Right lobe of liver (tissue), 6 donors: Measurements from ENCODE around the gene CLEC18C. TPM values are rescaled to one million over a fixed set of nuclear protein-coding genes. Genes with fewer than 3 reads are reported as not detected.
A peak's percentile ranks its signal among the peaks of the same experiment; 100 is the strongest.
"Not testable (repeated sequence)": the region's sequence is repeated elsewhere in the genome, so short reads cannot be mapped to it uniquely, and the experiment has no call there.

Experiments used
- ATAC-seq, 4 donors: fragments of 200-7000 bp; cut with Tn5 transposase; one replicate each; pipeline ENCODE4 v1.9.1; 2020; ENCODE audit warnings: mild to moderate bottlenecking in 4 of 4, moderate library complexity in 4 of 4
- DNase-seq, 3 donors: peaks; one replicate each; pipeline ENCODE4 v3.0.0-alpha.2; 2020
- H3K27ac ChIP-seq, 3 donors: fragments of 200-600 bp; one replicate each; pipeline ENCODE4 v1.8.0; 2022
- H3K27me3 ChIP-seq, 2 donors: fragments of 200-600 bp; one replicate each; pipeline ENCODE4 v1.8.0; 2022
- H3K36me3 ChIP-seq, 4 donors: fragments of 200-600 bp; sonication (generic) in 1 of 4; one replicate each; pipeline versions ENCODE4 v1.5.1 to v1.8.0; 2017 to 2022; ENCODE audit warnings: control low read depth in 1 of 4
- H3K4me1 ChIP-seq, 4 donors: fragments of 200-600 bp; sonication (generic) in 1 of 4; one replicate each; pipeline versions ENCODE4 v1.5.1 to v1.8.0; 2017 to 2022; ENCODE audit warnings: control low read depth in 1 of 4
- H3K4me3 ChIP-seq, 3 donors: fragments of 200-600 bp; one replicate each; pipeline ENCODE4 v1.8.0; 2022
- H3K9me3 ChIP-seq, 4 donors: fragments of 200-600 bp; sonication (generic) in 1 of 4; one replicate each; pipeline versions ENCODE4 v1.5.1 to v1.8.0; 2017 to 2022; ENCODE audit warnings: control low read depth in 1 of 4
- CTCF ChIP-seq, 4 donors: fragments of 200-600 bp in 3 of 4; fragments of 450-650 bp in 1 of 4; IDR thresholded peaks; one replicate each; pipeline versions ENCODE4 v1.5.1 to v1.8.0; 2016 to 2022; ENCODE audit warnings: antibody characterized with exemption in 4 of 4, mild to moderate bottlenecking in 2 of 4
- POLR2A ChIP-seq: fragments of 450-650 bp; IDR thresholded peaks from one replicate; pipeline ENCODE4 v1.6.1; 2017; ENCODE audit warnings: antibody characterized with exemption, mild to moderate bottlenecking
- WGBS: methylation state at CpG from one replicate; pipeline ENCODE4 v1.1.6; 2018; ENCODE audit warnings: low coverage, low lambda C conversion rate; ENCODE audit not compliant: insufficient coverage; ENCODE audit errors: missing lambda C conversion rate; 5-methylcytosine and 5-hydroxymethylcytosine counted together
- intact Hi-C, 2 donors: fragments of 100-400 bp; cut with DNase I; formaldehyde crosslinking; loops; one replicate each; pipeline versions ENCODE4 v1.11.2 to v1.14.1; 2022
- total RNA-seq, 6 experiments: library from RNA; depleted of rRNA in 2 of 6; stranded (reverse); fragments of >200 nt in 2 of 6; fragmentation: NEBNext Ultra II Directional in 3 of 6; extraction: Animal tissue kit (Norgen Biotek cat#: 25700) in 3 of 6; gene quantifications; one replicate each; pipeline versions ENCODE4 v1.1.0 to v1.2.4, GENCODE V29; 2016 to 2023
- donor health status: DM: no; HTN: yes; CAD: no.
- donor health status: DM: no; HTN: no; CAD: no.
- donor health status: DM: no; HTN: no; CAD: no.
- donor health status: DM: no; HTN: yes; CAD: no.
- donor health status: DM: no; HTN: yes; CAD: no.

Gene CLEC18C
- total RNA-seq, 6 experiments from 2014 or later = 0.10 to 0.56 (median 0.47) TPM; not detected in 2

- H3K27me3 ChIP-seq, intact Hi-C loops, H3K4me3 ChIP-seq, H3K9me3 ChIP-seq, ATAC-seq, DNase-seq, H3K27ac ChIP-seq: not testable (repeated sequence)
- Histone ChIP-seq H3K4me1 (peaks cover 0 to 16% (median 7%) of the 10 kb centered on the region in 4 donors), H3K36me3 (peaks cover 0 to 61% (median 19%) of the 10 kb centered on the region in 4 donors)
- WGBS = 95% methylated on average over 6 of the region's 8 CpGs
Measured at GRCh38 chr16:70149296-70149695, 24.3 kb upstream of the CLEC18C start.

- intact Hi-C loops = loop anchor here in 1 of 2 donors (10.0 kb wide), 1 partner anchor 113 kb away; no protein-coding TSS in a partner anchor
- peaks cover 0 to 69% (median 20%) of the 10 kb centered on the region in 4 donors for H3K36me3 ChIP-seq
- no peak for DNase-seq
- TF ChIP-seq CTCF (IDR thresholded peaks at IDR 0.05) = no peak
- TF ChIP-seq POLR2A = no peak
- no peaks in the 10 kb centered on the region for H3K27me3 ChIP-seq
- peaks cover 0 to 16% (median 7%) of the 10 kb centered on the region in 4 donors for H3K4me1 ChIP-seq
- H3K4me3 ChIP-seq = no peak overlapping the region
- no peaks in the 10 kb centered on the region for H3K9me3 ChIP-seq
- no peak overlapping the region for H3K27ac ChIP-seq
- 85% methylated on average over 2 of the region's 2 CpGs for WGBS
- no peak for ATAC-seq
Measured at GRCh38 chr16:70151391-70151790, 22.2 kb upstream of the CLEC18C start.

GRCh38 chr16:70151941-70152509 lies 21.6 kb upstream of the CLEC18C start:
- Histone ChIP-seq H3K27ac (peak overlapping the region; percentile 53 to 71 (median 68)), H3K36me3 (peaks cover 1 to 76% (median 26%) of the 10 kb centered on the region in 4 donors), H3K4me1 (peaks cover 0 to 16% (median 7%) of the 10 kb centered on the region in 4 donors), H3K4me3 (peak overlapping the region in 2 of 3 donors; percentile 0 to 23), H3K27me3 (no peaks in the 10 kb centered on the region), H3K9me3 (no peaks in the 10 kb centered on the region)
- no peak for DNase-seq
- intact Hi-C loops = loop anchor here in 1 of 2 donors (10.0 kb wide), 1 partner anchor 113 kb away; no protein-coding TSS in a partner anchor
- 61% methylated on average over 17 of the region's 17 CpGs for WGBS
- TF ChIP-seq CTCF (IDR thresholded peaks at IDR 0.05) = no peak
- no peak for TF ChIP-seq POLR2A
- ATAC-seq = peak in 2 of 4 donors; percentile 11 to 53

- ATAC-seq (peak; percentile 77 to 82 (median 78)), DNase-seq (peak in 1 of 3 donors; percentile 39)
- Histone ChIP-seq H3K27ac (peak overlapping the region; percentile 53 to 71 (median 68)), H3K4me3 (peak overlapping the region in 2 of 3 donors; percentile 0 to 23), H3K4me1 (peaks cover 0 to 16% (median 7%) of the 10 kb centered on the region in 4 donors), H3K9me3 (no peaks in the 10 kb centered on the region), H3K27me3 (no peaks in the 10 kb centered on the region), H3K36me3 (peaks cover 7 to 83% (median 29%) of the 10 kb centered on the region in 4 donors)
- TF ChIP-seq CTCF (IDR thresholded peaks at IDR 0.05) = no peak
- no peak for TF ChIP-seq POLR2A
- intact Hi-C loops = loop anchor here in 1 of 2 donors (10.0 kb wide), 1 partner anchor 112 kb away; no protein-coding TSS in a partner anchor
- 43% methylated on average over 13 of the region's 13 CpGs for WGBS
Measured at GRCh38 chr16:70152578-70153302, 20.8 kb upstream of the CLEC18C start.

GRCh38 chr16:70154736-70155135 lies 18.9 kb upstream of the CLEC18C start:
- not testable (repeated sequence) for DNase-seq, H3K4me3 ChIP-seq, H3K27ac ChIP-seq, ATAC-seq, H3K27me3 ChIP-seq, H3K9me3 ChIP-seq
- H3K4me1 ChIP-seq = peaks cover 0 to 16% (median 7%) of the 10 kb centered on the region in 4 donors
- peaks cover 7 to 86% (median 27%) of the 10 kb centered on the region in 4 donors for H3K36me3 ChIP-seq
- 92% methylated on average over 10 of the region's 10 CpGs for WGBS
- intact Hi-C loops = loop anchor here in 1 of 2 donors (10.0 kb wide), 1 partner anchor 110 kb away; no protein-coding TSS in a partner anchor
